Smooth muscle cell (in vitro differentiated cells): Measurements from ENCODE around the gene DOC2A. TPM values are rescaled to one million over a fixed set of nuclear protein-coding genes. Genes with fewer than 3 reads are reported as not detected.

Experiments used
- DNase-seq: peaks from one replicate; lab custom pipeline; 2025; ENCODE audit not compliant: unreplicated experiment; lab: John Stamatoyannopoulos, UW
- H2AFZ ChIP-seq: fragments of 200-600 bp; sonication (generic); 2 replicates; pipeline ENCODE4 v1.6.0; 2016; ENCODE audit warnings: antibody characterized with exemption, low read depth, mild to moderate bottlenecking
- H3F3A ChIP-seq: fragments of 200-600 bp; sonication (generic); 2 replicates; pipeline ENCODE4 v1.6.0; 2017; ENCODE audit warnings: antibody characterized with exemption, low read depth
- H3K27ac ChIP-seq: fragments of 200-600 bp; sonication (generic); 2 replicates; pipeline ENCODE4 v1.5.1; 2016; ENCODE audit warnings: low read depth, mild to moderate bottlenecking
- H3K27me3 ChIP-seq: fragments of 200-600 bp; sonication (generic); 2 replicates; pipeline ENCODE4 v1.6.1; 2016; ENCODE audit warnings: low read depth, mild to moderate bottlenecking
- H3K36me3 ChIP-seq: fragments of 200-600 bp; sonication (generic); 2 replicates; pipeline ENCODE4 v1.5.1; 2016; ENCODE audit warnings: low read depth
- H3K4me1 ChIP-seq: fragments of 200-600 bp; sonication (generic); 2 replicates; pipeline ENCODE4 v1.5.1; 2016; ENCODE audit warnings: low read depth
- H3K4me2 ChIP-seq: fragments of 200-600 bp; sonication (generic); 2 replicates; pipeline ENCODE4 v1.6.0; 2016; ENCODE audit warnings: mild to moderate bottlenecking
- H3K4me3 ChIP-seq: fragments of 200-600 bp; sonication (generic); 2 replicates; pipeline ENCODE4 v1.5.1; 2016; ENCODE audit warnings: mild to moderate bottlenecking
- H3K79me2 ChIP-seq: fragments of 200-600 bp; sonication (generic); 2 replicates; pipeline ENCODE4 v1.6.0; 2016; ENCODE audit warnings: low read depth, mild to moderate bottlenecking
- H3K9ac ChIP-seq: fragments of 200-600 bp; sonication (generic); 2 replicates; pipeline ENCODE4 v1.6.0; 2016; ENCODE audit warnings: low read depth
- H3K9me3 ChIP-seq: fragments of 200-600 bp; sonication (generic); replicated peaks from 2 replicates; pipeline ENCODE4 v1.5.1; 2016; ENCODE audit warnings: low read depth
- H4K20me1 ChIP-seq: fragments of 200-600 bp; sonication (generic); 2 replicates; pipeline ENCODE4 v1.6.0; 2016; ENCODE audit warnings: low read depth
- CTCF ChIP-seq: fragments of 200-600 bp; sonication (generic); IDR thresholded peaks from 2 replicates; pipeline ENCODE4 v1.5.1; 2017; ENCODE audit warnings: borderline replicate concordance, mild to moderate bottlenecking, antibody characterized with exemption; ENCODE audit not compliant: insufficient read depth, poor library complexity, severe bottlenecking
- WGBS: methylation state at CpG from one replicate; pipeline ENCODE4 v1.1.7; 2016; ENCODE audit warnings: low lambda C conversion rate; 5-methylcytosine and 5-hydroxymethylcytosine counted together
- polyA plus RNA-seq: library from polyadenylated mRNA; unstranded; fragments of >200 nt; fragmentation: Nextera tagmentation; extraction: Ambion mirVana; gene quantifications from 2 replicates; pipeline ENCODE4 v1.2.1, GENCODE V29; 2016
- total RNA-seq: library from RNA; depleted of rRNA; stranded (reverse); fragments of >200 nt; gene quantifications from 2 replicates; pipeline ENCODE4 v1.2.3, GENCODE V29; 2014

Gene DOC2A
- total and polyA plus RNA-seq, 2 experiments from 2014 or later, result 0.09 TPM; not detected in 1

- Histone ChIP-seq H3K27ac (no peak overlapping the region), H2AFZ (no peak overlapping the region), H3K4me2 (no peak overlapping the region), H3F3A (peaks cover 4% of the 10 kb centered on the region), H3K4me1 (no peaks in the 10 kb centered on the region), H3K9me3 (no peaks in the 10 kb centered on the region), H3K27me3 (no peaks in the 10 kb centered on the region), H3K9ac (no peak overlapping the region), H4K20me1 (no peaks in the 10 kb centered on the region), H3K4me3 (no peak overlapping the region), H3K36me3 (no peaks in the 10 kb centered on the region), H3K79me2 (no peaks in the 10 kb centered on the region)
- no peak for DNase-seq
- TF ChIP-seq CTCF, result no peak
- 97% methylated on average over 20 of the region's 20 CpGs for WGBS
Measured at GRCh38 chr16:29986231-29986630, 24.6 kb downstream of the DOC2A start.

GRCh38 chr16:29985271-29985811 is 25.5 kb downstream of the DOC2A start:
- TF ChIP-seq CTCF, result no peak
- Histone ChIP-seq H3K4me1 (no peaks in the 10 kb centered on the region), H3K79me2 (no peaks in the 10 kb centered on the region), H3F3A (peaks cover 2% of the 10 kb centered on the region), H3K27ac (no peak overlapping the region), H3K27me3 (no peaks in the 10 kb centered on the region), H3K4me2 (no peak overlapping the region), H3K36me3 (peaks cover 5% of the 10 kb centered on the region), H3K9ac (no peak overlapping the region), H3K4me3 (no peak overlapping the region), H3K9me3 (no peaks in the 10 kb centered on the region), H2AFZ (no peak overlapping the region), H4K20me1 (peaks cover 4% of the 10 kb centered on the region)
- no peak for DNase-seq
- WGBS, result 96% methylated on average over 28 of the region's 28 CpGs

GRCh38 chr16:29984764-29985147 is 26.1 kb downstream of the DOC2A start:
- Histone ChIP-seq H3K9ac (no peak overlapping the region), H3K36me3 (peaks cover 6% of the 10 kb centered on the region), H3K27ac (no peak overlapping the region), H3K79me2 (no peaks in the 10 kb centered on the region), H3K4me3 (no peak overlapping the region), H3K4me1 (no peaks in the 10 kb centered on the region), H3K27me3 (no peaks in the 10 kb centered on the region), H3F3A (no peaks in the 10 kb centered on the region), H3K4me2 (no peak overlapping the region), H2AFZ (no peak overlapping the region), H3K9me3 (no peaks in the 10 kb centered on the region), H4K20me1 (peaks cover 4% of the 10 kb centered on the region)
- no peak for DNase-seq
- no peak for TF ChIP-seq CTCF
- 98% methylated on average over 5 of the region's 5 CpGs for WGBS

- Histone ChIP-seq H3K4me1 (no peaks in the 10 kb centered on the region), H3K9me3 (no peaks in the 10 kb centered on the region), H3K27me3 (no peaks in the 10 kb centered on the region), H4K20me1 (peaks cover 8% of the 10 kb centered on the region), H3K36me3 (peaks cover 6% of the 10 kb centered on the region), H3K9ac (no peak overlapping the region), H3K79me2 (no peaks in the 10 kb centered on the region), H3K4me2 (no peak overlapping the region), H3K27ac (no peak overlapping the region), H3K4me3 (no peak overlapping the region), H2AFZ (no peak overlapping the region), H3F3A (no peaks in the 10 kb centered on the region)
- TF ChIP-seq CTCF, result no peak
- 96% methylated on average over 6 of the region's 6 CpGs for WGBS
- DNase-seq, result no peak
Measured at GRCh38 chr16:29984137-29984763, 26.6 kb downstream of the DOC2A start.
